ENCODE measurements around the gene HCAR3.

The HCAR3 gene

GRCh38 chr12:122669397-122670070 lies 47.1 kb downstream of the HCAR3 start:
- Histone ChIP-seq H3K27me3 (ENCODE audit: control insufficient read depth in 1 of 2, insufficient read depth in 2 of 2, low read length in 2 of 2) (no peaks in the 10 kb centered on the region), H3K4me3 (ENCODE audit: low read depth in 1 of 2, low read length in 2 of 2) (no peak overlapping the region), H3K36me3 (ENCODE audit: control insufficient read depth in 1 of 2, insufficient read depth in 2 of 2, low read length in 2 of 2) (no peaks in the 10 kb centered on the region), H3K4me1 (ENCODE audit: control insufficient read depth in 1 of 2, insufficient read depth in 2 of 2, low read length in 2 of 2) (no peaks in the 10 kb centered on the region), H3K9ac (ENCODE audit: low read depth in 1 of 2, low read length in 2 of 2) (no peak overlapping the region), H3K9me3 (ENCODE audit: control insufficient read depth in 1 of 2, low read length in 2 of 2) (no peaks in the 10 kb centered on the region), H3K27ac (ENCODE audit: low read depth, low read length) (no peak overlapping the region)

- no peaks in the 10 kb centered on the region for H3K27me3 ChIP-seq (ENCODE audit: control insufficient read depth in 1 of 2, insufficient read depth in 2 of 2, low read length in 2 of 2)
- no peak overlapping the region for H3K4me3 ChIP-seq (ENCODE audit: low read depth in 1 of 2, low read length in 2 of 2)
- H3K9me3 ChIP-seq (ENCODE audit: control insufficient read depth in 1 of 2, low read length in 2 of 2): no peaks in the 10 kb centered on the region
- H3K36me3 ChIP-seq (ENCODE audit: control insufficient read depth in 1 of 2, insufficient read depth in 2 of 2, low read length in 2 of 2): no peaks in the 10 kb centered on the region
- no peak overlapping the region for H3K9ac ChIP-seq (ENCODE audit: low read depth in 1 of 2, low read length in 2 of 2)
- no peaks in the 10 kb centered on the region for H3K4me1 ChIP-seq (ENCODE audit: control insufficient read depth in 1 of 2, insufficient read depth in 2 of 2, low read length in 2 of 2)
- H3K27ac ChIP-seq (ENCODE audit: low read depth, low read length): no peak overlapping the region
These were observed 48.3 kb downstream of the HCAR3 start for GRCh38 chr12:122668268-122668667.

- Histone ChIP-seq H3K36me3 (ENCODE audit: control insufficient read depth in 1 of 2, insufficient read depth in 2 of 2, low read length in 2 of 2) (no peaks in the 10 kb centered on the region), H3K27me3 (ENCODE audit: control insufficient read depth in 1 of 2, insufficient read depth in 2 of 2, low read length in 2 of 2) (no peaks in the 10 kb centered on the region), H3K4me3 (ENCODE audit: low read depth in 1 of 2, low read length in 2 of 2) (no peak overlapping the region), H3K27ac (ENCODE audit: low read depth, low read length) (no peak overlapping the region), H3K9ac (ENCODE audit: low read depth in 1 of 2, low read length in 2 of 2) (no peak overlapping the region), H3K4me1 (ENCODE audit: control insufficient read depth in 1 of 2, insufficient read depth in 2 of 2, low read length in 2 of 2) (no peaks in the 10 kb centered on the region), H3K9me3 (ENCODE audit: control insufficient read depth in 1 of 2, low read length in 2 of 2) (no peaks in the 10 kb centered on the region)
These were observed 50.9 kb downstream of the HCAR3 start for GRCh38 chr12:122665759-122666158.

GRCh38 chr12:122665349-122665748 lies 51.3 kb downstream of the HCAR3 start:
- Histone ChIP-seq H3K9me3 (ENCODE audit: control insufficient read depth in 1 of 2, low read length in 2 of 2) (no peaks in the 10 kb centered on the region), H3K9ac (ENCODE audit: low read depth in 1 of 2, low read length in 2 of 2) (no peak overlapping the region), H3K4me1 (ENCODE audit: control insufficient read depth in 1 of 2, insufficient read depth in 2 of 2, low read length in 2 of 2) (no peaks in the 10 kb centered on the region), H3K27me3 (ENCODE audit: control insufficient read depth in 1 of 2, insufficient read depth in 2 of 2, low read length in 2 of 2) (no peaks in the 10 kb centered on the region), H3K27ac (ENCODE audit: low read depth, low read length) (no peak overlapping the region), H3K4me3 (ENCODE audit: low read depth in 1 of 2, low read length in 2 of 2) (no peak overlapping the region), H3K36me3 (ENCODE audit: control insufficient read depth in 1 of 2, insufficient read depth in 2 of 2, low read length in 2 of 2) (no peaks in the 10 kb centered on the region)

All from duodenal mucosa (tissue), 2 donors.